22Rv1 (cell line): ENCODE data around the gene TACC2.

Experiments
- ZFX ChIP-seq: fragments of 450-650 bp; IDR thresholded peaks from 2 replicates; pipeline ENCODE4 v1.6.1; 2017; ENCODE audit warnings: antibody characterized with exemption, borderline replicate concordance
- TF ChIP-seq, protein P1 (sequence below): fragments of 450-650 bp; IDR thresholded peaks from 2 replicates; pipeline ENCODE4 v1.5.1; 2017; ENCODE audit warnings: mild to moderate bottlenecking

GRCh38 chr10:122243550-122243949 lies 254.6 kb downstream of the TACC2 start:
- TF ChIP-seq, protein P1, sequence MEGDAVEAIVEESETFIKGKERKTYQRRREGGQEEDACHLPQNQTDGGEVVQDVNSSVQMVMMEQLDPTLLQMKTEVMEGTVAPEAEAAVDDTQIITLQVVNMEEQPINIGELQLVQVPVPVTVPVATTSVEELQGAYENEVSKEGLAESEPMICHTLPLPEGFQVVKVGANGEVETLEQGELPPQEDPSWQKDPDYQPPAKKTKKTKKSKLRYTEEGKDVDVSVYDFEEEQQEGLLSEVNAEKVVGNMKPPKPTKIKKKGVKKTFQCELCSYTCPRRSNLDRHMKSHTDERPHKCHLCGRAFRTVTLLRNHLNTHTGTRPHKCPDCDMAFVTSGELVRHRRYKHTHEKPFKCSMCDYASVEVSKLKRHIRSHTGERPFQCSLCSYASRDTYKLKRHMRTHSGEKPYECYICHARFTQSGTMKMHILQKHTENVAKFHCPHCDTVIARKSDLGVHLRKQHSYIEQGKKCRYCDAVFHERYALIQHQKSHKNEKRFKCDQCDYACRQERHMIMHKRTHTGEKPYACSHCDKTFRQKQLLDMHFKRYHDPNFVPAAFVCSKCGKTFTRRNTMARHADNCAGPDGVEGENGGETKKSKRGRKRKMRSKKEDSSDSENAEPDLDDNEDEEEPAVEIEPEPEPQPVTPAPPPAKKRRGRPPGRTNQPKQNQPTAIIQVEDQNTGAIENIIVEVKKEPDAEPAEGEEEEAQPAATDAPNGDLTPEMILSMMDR: no peak
- no peak for TF ChIP-seq ZFX
